ENCODE data around the gene PHGDH. TPM values are rescaled to one million over a fixed set of nuclear protein-coding genes. Genes with fewer than 3 reads are reported as not detected.

The PHGDH gene
- total RNA-seq, 1 donor from 2014 or later: 60.8 TPM

- no peaks in the 10 kb centered on the region for H3K9me3 ChIP-seq
- ATAC-seq (no peak), DNase-seq (no peak)
- TF ChIP-seq, protein P1, sequence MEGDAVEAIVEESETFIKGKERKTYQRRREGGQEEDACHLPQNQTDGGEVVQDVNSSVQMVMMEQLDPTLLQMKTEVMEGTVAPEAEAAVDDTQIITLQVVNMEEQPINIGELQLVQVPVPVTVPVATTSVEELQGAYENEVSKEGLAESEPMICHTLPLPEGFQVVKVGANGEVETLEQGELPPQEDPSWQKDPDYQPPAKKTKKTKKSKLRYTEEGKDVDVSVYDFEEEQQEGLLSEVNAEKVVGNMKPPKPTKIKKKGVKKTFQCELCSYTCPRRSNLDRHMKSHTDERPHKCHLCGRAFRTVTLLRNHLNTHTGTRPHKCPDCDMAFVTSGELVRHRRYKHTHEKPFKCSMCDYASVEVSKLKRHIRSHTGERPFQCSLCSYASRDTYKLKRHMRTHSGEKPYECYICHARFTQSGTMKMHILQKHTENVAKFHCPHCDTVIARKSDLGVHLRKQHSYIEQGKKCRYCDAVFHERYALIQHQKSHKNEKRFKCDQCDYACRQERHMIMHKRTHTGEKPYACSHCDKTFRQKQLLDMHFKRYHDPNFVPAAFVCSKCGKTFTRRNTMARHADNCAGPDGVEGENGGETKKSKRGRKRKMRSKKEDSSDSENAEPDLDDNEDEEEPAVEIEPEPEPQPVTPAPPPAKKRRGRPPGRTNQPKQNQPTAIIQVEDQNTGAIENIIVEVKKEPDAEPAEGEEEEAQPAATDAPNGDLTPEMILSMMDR (IDR thresholded peaks at IDR 0.05): no peak
- H3K36me3 ChIP-seq: no peaks in the 10 kb centered on the region
- intact Hi-C loops (cut with DNase I): no loop called here
- H3K27ac ChIP-seq: no peak overlapping the region
- no peak overlapping the region for H3K4me3 ChIP-seq
- peaks cover 5% of the 10 kb centered on the region for H3K4me1 ChIP-seq
- H3K27me3 ChIP-seq (ENCODE audit: low read depth): no peaks in the 10 kb centered on the region
Observed at GRCh38 chr1:119679223-119679622, 32.5 kb upstream of the PHGDH start.

GRCh38 chr1:119680193-119680592 lies 31.5 kb upstream of the PHGDH start:
- H3K4me1 ChIP-seq: peaks cover 3% of the 10 kb centered on the region
- ATAC-seq: no peak
- DNase-seq: no peak
- intact Hi-C loops (cut with DNase I): no loop called here
- H3K27ac ChIP-seq: no peak overlapping the region
- H3K27me3 ChIP-seq (ENCODE audit: low read depth): no peaks in the 10 kb centered on the region
- TF ChIP-seq, protein P1 (IDR thresholded peaks at IDR 0.05): no peak
- H3K36me3 ChIP-seq: no peaks in the 10 kb centered on the region
- no peak overlapping the region for H3K4me3 ChIP-seq
- no peaks in the 10 kb centered on the region for H3K9me3 ChIP-seq

- no peaks in the 10 kb centered on the region for H3K27me3 ChIP-seq (ENCODE audit: low read depth)
- no peaks in the 10 kb centered on the region for H3K9me3 ChIP-seq
- no peak for ATAC-seq
- no peak overlapping the region for H3K27ac ChIP-seq
- DNase-seq: no peak
- no peak overlapping the region for H3K4me3 ChIP-seq
- no peaks in the 10 kb centered on the region for H3K36me3 ChIP-seq
- TF ChIP-seq, protein P1 (IDR thresholded peaks at IDR 0.05): no peak
- no peaks in the 10 kb centered on the region for H3K4me1 ChIP-seq
- intact Hi-C loops (cut with DNase I): no loop called here
Observed at GRCh38 chr1:119680723-119681122, 31.0 kb upstream of the PHGDH start.

DNA sequence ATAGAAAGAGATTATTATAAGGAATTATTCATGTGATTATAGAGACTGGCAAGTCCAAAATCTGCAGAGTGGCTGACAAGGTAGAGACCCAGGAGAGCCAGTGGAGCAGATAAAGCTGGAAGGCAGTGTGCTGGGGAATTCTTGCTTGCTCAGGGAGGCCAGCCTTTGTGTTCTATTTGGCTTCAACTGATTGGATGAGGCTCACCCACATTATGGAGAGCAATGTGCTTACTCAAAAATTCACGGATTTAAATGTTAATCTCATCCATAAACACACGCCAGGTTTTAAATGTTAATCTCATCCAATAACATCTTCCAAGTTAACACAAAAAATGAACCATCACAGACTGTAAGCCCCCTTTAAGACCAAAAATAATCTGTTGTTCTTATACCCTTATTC lies 30.2 kb upstream of the PHGDH start:
- intact Hi-C loops (cut with DNase I): no loop called here
- ATAC-seq (no peak), DNase-seq (no peak)
- no peak overlapping the region for H3K4me3 ChIP-seq
- H3K27me3 ChIP-seq (ENCODE audit: low read depth): no peaks in the 10 kb centered on the region
- TF ChIP-seq, protein P1 (IDR thresholded peaks at IDR 0.05): no peak
- no peaks in the 10 kb centered on the region for H3K36me3 ChIP-seq
- no peaks in the 10 kb centered on the region for H3K9me3 ChIP-seq
- no peak overlapping the region for H3K27ac ChIP-seq
- H3K4me1 ChIP-seq: no peaks in the 10 kb centered on the region

- no peak overlapping the region for H3K4me3 ChIP-seq
- DNase-seq (no peak), ATAC-seq (no peak)
- H3K4me1 ChIP-seq: no peaks in the 10 kb centered on the region
- no peaks in the 10 kb centered on the region for H3K9me3 ChIP-seq
- H3K36me3 ChIP-seq: no peaks in the 10 kb centered on the region
- H3K27ac ChIP-seq: no peak overlapping the region
- TF ChIP-seq, protein P1 (IDR thresholded peaks at IDR 0.05): no peak
- intact Hi-C loops (cut with DNase I): no loop called here
- H3K27me3 ChIP-seq (ENCODE audit: low read depth): no peaks in the 10 kb centered on the region
Observed at GRCh38 chr1:119682141-119682540, 29.6 kb upstream of the PHGDH start.

DNA sequence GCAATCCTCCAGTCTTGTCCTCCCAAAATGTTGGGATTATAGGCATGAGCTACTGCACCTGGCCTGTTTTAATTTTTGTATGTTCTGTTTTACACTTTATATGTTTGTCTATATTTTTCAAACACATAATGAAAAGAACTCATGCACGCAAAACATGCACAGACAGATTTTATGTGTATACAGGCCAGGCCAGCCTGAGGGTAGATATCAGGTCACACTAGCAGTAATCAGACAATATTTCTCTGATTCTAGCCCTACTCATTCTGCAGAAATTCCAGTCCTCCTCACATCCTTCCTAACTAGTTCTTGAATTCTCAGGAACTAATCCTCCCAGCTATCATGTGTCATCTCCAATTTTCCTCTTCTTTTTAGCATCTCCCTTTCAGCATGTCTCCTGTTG lies 27.8 kb upstream of the PHGDH start:
- intact Hi-C loops (cut with DNase I): no loop called here
- Histone ChIP-seq H3K27ac (no peak overlapping the region), H3K9me3 (no peaks in the 10 kb centered on the region), H3K27me3 (ENCODE audit: low read depth) (no peaks in the 10 kb centered on the region), H3K36me3 (no peaks in the 10 kb centered on the region), H3K4me3 (no peak overlapping the region), H3K4me1 (no peaks in the 10 kb centered on the region)
- DNase-seq (no peak), ATAC-seq (no peak)
- TF ChIP-seq, protein P1 (IDR thresholded peaks at IDR 0.05): no peak
